GM21390 (cell line): ENCODE data around the gene BZW1.

Experiments used
- ATAC-seq: cut with Tn5 transposase; IDR thresholded peaks from one replicate; pipeline ENCODE4 v1.9.1; 2021; ENCODE audit not compliant: unreplicated experiment

BZW1 gene

GRCh38 chr2:200873560-200873959 lies 61.9 kb downstream of the BZW1 start:
- ATAC-seq: no peak
